Activated CD4-positive, alpha-beta T cell treated with anti-CD3 and anti-CD28 coated beads, Interleukin-2, amount 50 U/mL, for 1 hour (primary cell): ENCODE measurements around the gene TSR3.
"Not testable (repeated sequence)": the region's sequence is repeated elsewhere in the genome, so short reads cannot be mapped to it uniquely, and the experiment has no call there.

Source experiments
- DNase-seq: peaks from one replicate; pipeline ENCODE4 v3.0.0-alpha.2; 2020

Gene TSR3

GRCh38 chr16:1335996-1336395 is 15.7 kb downstream of the TSR3 start:
- no peak for DNase-seq

GRCh38 chr16:1335211-1335971 is 16.3 kb downstream of the TSR3 start:
- no peak for DNase-seq

GRCh38 chr16:1334739-1335138 is 16.9 kb downstream of the TSR3 start:
- DNase-seq = no peak

GRCh38 chr16:1333854-1334700 is 17.6 kb downstream of the TSR3 start:
- DNase-seq = no peak

GRCh38 chr16:1333149-1333812 is 18.4 kb downstream of the TSR3 start, which contains the start of gene BAIAP3:
Gene BAIAP3, plus strand, starts transcription at chr16:1333645. Its CDS starts 4,905 bp downstream, at chr16:1338550.
- DNase-seq = peak; percentile 51

- DNase-seq = no peak
Observed at GRCh38 chr16:1332618-1333148, 19.0 kb downstream of the TSR3 start.

- peak; percentile 31 for DNase-seq
Observed at GRCh38 chr16:1331712-1332617, 19.7 kb downstream of the TSR3 start.

- DNase-seq = no peak
Observed at GRCh38 chr16:1330931-1331711, 20.6 kb downstream of the TSR3 start.

- DNase-seq = no peak
Observed at GRCh38 chr16:1330260-1330914, 21.3 kb downstream of the TSR3 start.

- not testable (repeated sequence) for DNase-seq
Observed at GRCh38 chr16:1328961-1329360, 22.7 kb downstream of the TSR3 start.

GRCh38 chr16:1328136-1328535 is 23.5 kb downstream of the TSR3 start:
- DNase-seq = not testable (repeated sequence)

GRCh38 chr16:1327619-1327947 is 24.1 kb downstream of the TSR3 start:
- DNase-seq = no peak

- no peak for DNase-seq
Observed at GRCh38 chr16:1326946-1327618, 24.6 kb downstream of the TSR3 start.

GRCh38 chr16:1326391-1326790 is 25.3 kb downstream of the TSR3 start:
- DNase-seq = no peak

GRCh38 chr16:1325673-1326371 is 25.9 kb downstream of the TSR3 start:
- DNase-seq = no peak

GRCh38 chr16:1325261-1325660 is 26.4 kb downstream of the TSR3 start:
- no peak for DNase-seq

- no peak for DNase-seq
Observed at GRCh38 chr16:1324286-1324826, 27.3 kb downstream of the TSR3 start.

- DNase-seq = no peak
Observed at GRCh38 chr16:1323296-1324239, 28.1 kb downstream of the TSR3 start.
